Neural cell (in vitro differentiated cells): Measurements from ENCODE around the gene MAP2K6. TPM values are rescaled to one million over a fixed set of nuclear protein-coding genes. Genes with fewer than 3 reads are reported as not detected.

Source experiments
- H2AFZ ChIP-seq: fragments of 200-600, 300-800 bp; sonication (generic), shearing (Covaris generic); 2 replicates; pipeline ENCODE4 v1.6.0; 2014; ENCODE audit warnings: low read depth, mild to moderate bottlenecking, antibody characterized with exemption, low read length, moderate library complexity
- H3F3A ChIP-seq: fragments of 200-600 bp; shearing (Covaris generic); 2 replicates; pipeline ENCODE4 v1.6.1; 2016; ENCODE audit warnings: mild to moderate bottlenecking, moderate library complexity, mixed read lengths, antibody characterized with exemption, low read length; ENCODE audit not compliant: insufficient read depth, poor library complexity, severe bottlenecking
- H3K27ac ChIP-seq: fragments of 200-600, 300-800 bp; sonication (generic), shearing (Covaris generic); 2 replicates; pipeline ENCODE4 v1.5.1; 2014; ENCODE audit warnings: mild to moderate bottlenecking, low read length, moderate library complexity
- H3K27me3 ChIP-seq: fragments of 300-800, 200-600 bp; sonication (generic), shearing (Covaris generic); 2 replicates; pipeline ENCODE4 v1.6.0; 2014; ENCODE audit warnings: mild to moderate bottlenecking, low read depth, low read length, moderate library complexity; ENCODE audit not compliant: insufficient read depth
- H3K36me3 ChIP-seq: fragments of 300-800, 200-600 bp; sonication (generic), shearing (Covaris generic); 2 replicates; pipeline ENCODE4 v1.5.1; 2014; ENCODE audit warnings: mild to moderate bottlenecking, antibody characterized with exemption, low read length, moderate library complexity; ENCODE audit not compliant: insufficient read depth
- H3K4me2 ChIP-seq: fragments of 300-800, 200-600 bp; sonication (generic), shearing (Covaris generic); 2 replicates; pipeline ENCODE4 v1.6.0; 2014; ENCODE audit warnings: mild to moderate bottlenecking, low read length
- H3K4me3 ChIP-seq: fragments of 300-800, 200-600 bp; sonication (generic), shearing (Covaris generic); 2 replicates; pipeline ENCODE4 v1.5.1; 2014; ENCODE audit warnings: mild to moderate bottlenecking, low read length, moderate library complexity
- H3K79me2 ChIP-seq: fragments of 200-600 bp; shearing (Covaris generic); replicated peaks from 2 replicates; pipeline ENCODE4 v1.6.0; 2014; ENCODE audit warnings: mild to moderate bottlenecking, low read length, moderate library complexity; ENCODE audit not compliant: insufficient read depth
- H3K9ac ChIP-seq: fragments of 300-800, 200-600 bp; sonication (generic), shearing (Covaris generic); 2 replicates; pipeline ENCODE4 v1.6.1; 2016; ENCODE audit warnings: mild to moderate bottlenecking, low read length, mixed read lengths
- H3K9me2 ChIP-seq: fragments of 200-600 bp; shearing (Covaris generic); 2 replicates; pipeline ENCODE4 v1.6.1; 2016; ENCODE audit warnings: mild to moderate bottlenecking, low read length, mixed read lengths; ENCODE audit not compliant: insufficient read depth
- H3K9me3 ChIP-seq: fragments of 200-600, 300-800 bp; sonication (generic), shearing (Covaris generic); 2 replicates; pipeline ENCODE4 v1.6.1; 2016; ENCODE audit warnings: mild to moderate bottlenecking, mixed run types, low read length, moderate library complexity, mixed read lengths
- H4K20me1 ChIP-seq: fragments of 200-600 bp; shearing (Covaris generic); 2 replicates; pipeline ENCODE4 v1.6.1; 2016; ENCODE audit warnings: mild to moderate bottlenecking, mixed run types; ENCODE audit not compliant: insufficient read depth
- EP300 ChIP-seq: fragments of 450-650 bp; conservative IDR thresholded peaks from 2 replicates; pipeline ENCODE4 v1.6.1; 2014; ENCODE audit warnings: antibody characterized with exemption, mild to moderate bottlenecking, moderate library complexity; ENCODE audit not compliant: poor library complexity, severe bottlenecking
- EZH2 ChIP-seq: fragments of 200-600, 300-800 bp; shearing (Covaris generic), sonication (generic); IDR thresholded peaks from 2 replicates; pipeline ENCODE4 v1.6.1; 2014; ENCODE audit warnings: antibody characterized with exemption, low read length, borderline replicate concordance, mild to moderate bottlenecking; ENCODE audit not compliant: insufficient read depth, poor library complexity, severe bottlenecking
- MXI1 ChIP-seq: fragments of 450-650 bp; conservative IDR thresholded peaks from 2 replicates; pipeline ENCODE4 v1.6.1; 2014; ENCODE audit warnings: antibody characterized with exemption, mild to moderate bottlenecking; ENCODE audit not compliant: poor library complexity, severe bottlenecking
- POLR2AphosphoS5 ChIP-seq: IDR thresholded peaks from 2 replicates; pipeline ENCODE4 v1.6.1; 2012
- RAD21 ChIP-seq: fragments of 450-650 bp; conservative IDR thresholded peaks from 2 replicates; pipeline ENCODE4 v1.6.1; 2014; ENCODE audit warnings: antibody characterized with exemption, mild to moderate bottlenecking, moderate library complexity
- SMC3 ChIP-seq: fragments of 450-650 bp; conservative IDR thresholded peaks from 2 replicates; pipeline ENCODE4 v1.6.1; 2014; ENCODE audit warnings: antibody characterized with exemption, mild to moderate bottlenecking, moderate library complexity; ENCODE audit not compliant: poor library complexity
- TAF1 ChIP-seq: IDR thresholded peaks from 2 replicates; pipeline ENCODE4 v1.6.1; 2012; ENCODE audit warnings: low read depth
- polyA plus RNA-seq: library from polyadenylated mRNA; depleted of rRNA; stranded (reverse); fragments of >200 nt; gene quantifications from 2 replicates; pipeline ENCODE4 v1.2.3, GENCODE V29; 2014
- TF ChIP-seq, protein P1 (sequence below): IDR thresholded peaks from 2 replicates; pipeline ENCODE4 v1.6.1; 2012; ENCODE audit warnings: borderline replicate concordance
- TF ChIP-seq, protein P2 (sequence below): fragments of 450-650 bp; IDR thresholded peaks from 2 replicates; pipeline ENCODE4 v1.5.1; 2014; ENCODE audit warnings: antibody characterized with exemption, mild to moderate bottlenecking, moderate library complexity; ENCODE audit not compliant: poor library complexity, severe bottlenecking

Gene MAP2K6
- polyA plus RNA-seq, 1 donor from 2014 or later = 10.5 TPM

DNA sequence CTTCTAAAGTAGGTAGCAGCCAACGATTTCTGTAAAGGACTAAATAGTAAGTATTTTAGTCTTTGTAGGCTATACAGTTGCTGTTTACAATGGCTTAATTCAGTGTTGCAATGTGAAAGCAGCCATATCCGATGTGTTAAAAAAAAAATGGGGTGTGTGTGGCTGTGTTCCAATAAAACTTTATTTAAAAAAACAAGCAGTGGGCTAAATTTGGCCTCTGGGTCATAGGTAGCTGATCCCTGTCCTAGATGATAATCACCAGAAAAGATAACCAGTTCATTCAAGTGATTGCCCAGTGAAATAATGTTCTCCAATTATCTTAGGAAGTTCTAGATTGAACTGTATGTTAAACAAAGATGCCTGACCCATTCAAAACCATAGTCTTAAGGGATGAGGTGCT is 124.3 kb downstream of the MAP2K6 start:
- no peaks in the 10 kb centered on the region for H3K27me3 ChIP-seq
- no peaks in the 10 kb centered on the region for H4K20me1 ChIP-seq
- H3K79me2 ChIP-seq = no peaks in the 10 kb centered on the region
- H3K27ac ChIP-seq = no peak overlapping the region
- H3K9me3 ChIP-seq = no peaks in the 10 kb centered on the region
- H3K36me3 ChIP-seq = no peaks in the 10 kb centered on the region
- H3K4me2 ChIP-seq = no peak overlapping the region
- no peaks in the 10 kb centered on the region for H3K9me2 ChIP-seq
- no peak overlapping the region for H3K9ac ChIP-seq
- H3K4me3 ChIP-seq = no peak overlapping the region
- H2AFZ ChIP-seq = no peak overlapping the region
- TF ChIP-seq POLR2AphosphoS5 (no peak), RAD21 (no peak), EZH2 (no peak)
- TF ChIP-seq, protein P1, sequence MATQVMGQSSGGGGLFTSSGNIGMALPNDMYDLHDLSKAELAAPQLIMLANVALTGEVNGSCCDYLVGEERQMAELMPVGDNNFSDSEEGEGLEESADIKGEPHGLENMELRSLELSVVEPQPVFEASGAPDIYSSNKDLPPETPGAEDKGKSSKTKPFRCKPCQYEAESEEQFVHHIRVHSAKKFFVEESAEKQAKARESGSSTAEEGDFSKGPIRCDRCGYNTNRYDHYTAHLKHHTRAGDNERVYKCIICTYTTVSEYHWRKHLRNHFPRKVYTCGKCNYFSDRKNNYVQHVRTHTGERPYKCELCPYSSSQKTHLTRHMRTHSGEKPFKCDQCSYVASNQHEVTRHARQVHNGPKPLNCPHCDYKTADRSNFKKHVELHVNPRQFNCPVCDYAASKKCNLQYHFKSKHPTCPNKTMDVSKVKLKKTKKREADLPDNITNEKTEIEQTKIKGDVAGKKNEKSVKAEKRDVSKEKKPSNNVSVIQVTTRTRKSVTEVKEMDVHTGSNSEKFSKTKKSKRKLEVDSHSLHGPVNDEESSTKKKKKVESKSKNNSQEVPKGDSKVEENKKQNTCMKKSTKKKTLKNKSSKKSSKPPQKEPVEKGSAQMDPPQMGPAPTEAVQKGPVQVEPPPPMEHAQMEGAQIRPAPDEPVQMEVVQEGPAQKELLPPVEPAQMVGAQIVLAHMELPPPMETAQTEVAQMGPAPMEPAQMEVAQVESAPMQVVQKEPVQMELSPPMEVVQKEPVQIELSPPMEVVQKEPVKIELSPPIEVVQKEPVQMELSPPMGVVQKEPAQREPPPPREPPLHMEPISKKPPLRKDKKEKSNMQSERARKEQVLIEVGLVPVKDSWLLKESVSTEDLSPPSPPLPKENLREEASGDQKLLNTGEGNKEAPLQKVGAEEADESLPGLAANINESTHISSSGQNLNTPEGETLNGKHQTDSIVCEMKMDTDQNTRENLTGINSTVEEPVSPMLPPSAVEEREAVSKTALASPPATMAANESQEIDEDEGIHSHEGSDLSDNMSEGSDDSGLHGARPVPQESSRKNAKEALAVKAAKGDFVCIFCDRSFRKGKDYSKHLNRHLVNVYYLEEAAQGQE = no peak
- H3F3A ChIP-seq = no peaks in the 10 kb centered on the region

DNA sequence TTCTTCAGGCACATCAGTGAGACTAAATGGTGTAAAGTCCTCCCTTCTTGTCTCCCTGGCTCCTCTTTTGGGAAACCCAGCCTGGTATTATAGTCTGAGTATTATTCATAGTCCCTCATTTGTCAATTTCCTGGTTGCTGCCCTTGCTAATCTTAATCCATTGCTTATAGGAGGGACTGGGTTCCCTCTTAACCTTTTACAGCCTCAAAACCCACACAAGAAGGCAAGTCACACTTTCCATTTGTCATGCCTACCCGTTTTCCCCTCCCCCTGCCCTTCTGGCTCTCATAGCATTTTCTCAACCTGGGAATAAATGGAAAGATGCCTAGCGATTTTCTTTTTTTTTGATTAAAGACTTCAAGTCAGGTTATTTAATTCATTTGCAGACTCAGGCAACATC is 124.8 kb downstream of the MAP2K6 start:
- Histone ChIP-seq H3F3A (no peaks in the 10 kb centered on the region), H3K4me3 (no peak overlapping the region), H3K79me2 (no peaks in the 10 kb centered on the region), H2AFZ (no peak overlapping the region), H3K27me3 (no peaks in the 10 kb centered on the region), H3K27ac (no peak overlapping the region), H3K9me2 (no peaks in the 10 kb centered on the region), H3K9ac (no peak overlapping the region), H3K9me3 (no peaks in the 10 kb centered on the region), H3K4me2 (no peak overlapping the region), H4K20me1 (no peaks in the 10 kb centered on the region), H3K36me3 (no peaks in the 10 kb centered on the region)
- no peak for TF ChIP-seq EZH2
- no peak for TF ChIP-seq POLR2AphosphoS5
- TF ChIP-seq TAF1 = no peak
- TF ChIP-seq SMC3 = no peak
- TF ChIP-seq, protein P1 = no peak
- TF ChIP-seq EP300 = no peak
- TF ChIP-seq RAD21 = no peak
- no peak for TF ChIP-seq MXI1
- TF ChIP-seq, protein P2, sequence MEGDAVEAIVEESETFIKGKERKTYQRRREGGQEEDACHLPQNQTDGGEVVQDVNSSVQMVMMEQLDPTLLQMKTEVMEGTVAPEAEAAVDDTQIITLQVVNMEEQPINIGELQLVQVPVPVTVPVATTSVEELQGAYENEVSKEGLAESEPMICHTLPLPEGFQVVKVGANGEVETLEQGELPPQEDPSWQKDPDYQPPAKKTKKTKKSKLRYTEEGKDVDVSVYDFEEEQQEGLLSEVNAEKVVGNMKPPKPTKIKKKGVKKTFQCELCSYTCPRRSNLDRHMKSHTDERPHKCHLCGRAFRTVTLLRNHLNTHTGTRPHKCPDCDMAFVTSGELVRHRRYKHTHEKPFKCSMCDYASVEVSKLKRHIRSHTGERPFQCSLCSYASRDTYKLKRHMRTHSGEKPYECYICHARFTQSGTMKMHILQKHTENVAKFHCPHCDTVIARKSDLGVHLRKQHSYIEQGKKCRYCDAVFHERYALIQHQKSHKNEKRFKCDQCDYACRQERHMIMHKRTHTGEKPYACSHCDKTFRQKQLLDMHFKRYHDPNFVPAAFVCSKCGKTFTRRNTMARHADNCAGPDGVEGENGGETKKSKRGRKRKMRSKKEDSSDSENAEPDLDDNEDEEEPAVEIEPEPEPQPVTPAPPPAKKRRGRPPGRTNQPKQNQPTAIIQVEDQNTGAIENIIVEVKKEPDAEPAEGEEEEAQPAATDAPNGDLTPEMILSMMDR = no peak
